ENCODE measurements around the gene POLR1C.

POLR1C gene

DNA sequence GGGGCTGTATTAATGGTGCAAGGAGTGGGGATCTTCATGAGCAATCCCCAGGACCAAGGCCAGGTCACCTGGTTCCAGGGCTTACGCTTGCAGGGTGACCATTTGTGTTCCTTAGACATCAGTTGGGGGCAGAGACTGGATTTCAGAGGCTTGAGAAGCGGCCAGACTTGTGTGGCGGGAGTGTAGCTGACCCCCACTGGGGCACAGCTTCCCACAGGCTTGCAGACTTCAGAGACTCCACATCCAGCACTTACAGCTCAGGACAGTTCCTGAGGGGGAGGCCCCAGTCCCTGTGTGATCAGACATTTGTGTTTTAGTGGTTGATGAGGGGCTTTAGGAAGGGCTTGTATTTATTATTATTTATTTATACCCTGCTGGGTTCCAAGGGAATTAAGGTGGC is 24.2 kb upstream of the POLR1C start:
- H4K20me1 ChIP-seq (ENCODE audit: insufficient read depth, low read length, poor library complexity, severe bottlenecking): peaks cover 4% of the 10 kb centered on the region
- H3K4me3 ChIP-seq (ENCODE audit: low read length, poor library complexity, severe bottlenecking): no peak overlapping the region

DNA sequence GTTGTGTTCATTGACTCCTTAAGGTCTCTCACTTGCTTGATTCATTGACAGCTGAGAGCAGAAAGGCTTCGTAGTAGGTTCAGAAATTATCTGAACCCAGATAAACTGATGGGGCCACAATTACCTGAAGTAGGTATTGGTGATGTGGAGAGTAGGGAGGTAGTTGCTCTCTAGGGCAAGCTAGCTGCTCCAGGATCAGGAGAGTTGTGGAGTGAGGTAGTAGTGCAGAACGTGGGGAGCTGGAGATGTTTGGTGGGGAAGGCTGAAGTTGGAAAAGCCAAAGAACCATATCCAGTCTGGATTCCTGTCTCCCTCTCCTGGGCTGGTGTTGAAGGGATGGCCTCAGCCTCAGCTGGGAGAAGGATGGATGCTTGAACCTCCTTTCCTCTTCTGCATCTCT is 23.7 kb upstream of the POLR1C start:
- Histone ChIP-seq H3K9ac (ENCODE audit: low read depth, low read length, poor library complexity, severe bottlenecking) (no peak overlapping the region), H3K27me3 (ENCODE audit: insufficient read depth, low read length, poor library complexity, severe bottlenecking) (no peaks in the 10 kb centered on the region), H3K79me2 (ENCODE audit: insufficient read depth, low read length) (no peaks in the 10 kb centered on the region), H3F3A (ENCODE audit: low read depth) (no peaks in the 10 kb centered on the region), H2AFZ (ENCODE audit: low read length) (no peak overlapping the region), H3K9me3 (ENCODE audit: insufficient read depth, low read depth, low read length) (no peaks in the 10 kb centered on the region), H3K4me1 (ENCODE audit: insufficient read depth, low read length, poor library complexity, severe bottlenecking) (peaks cover 9% of the 10 kb centered on the region), H3K4me2 (ENCODE audit: low read depth, low read length, poor library complexity, severe bottlenecking) (no peak overlapping the region), H3K4me3 (ENCODE audit: low read length, poor library complexity, severe bottlenecking) (no peak overlapping the region), H3K36me3 (ENCODE audit: insufficient read depth, low read length) (no peaks in the 10 kb centered on the region; the same call in 1 of the 2 replicates), H3K9me2 (replicated peaks; ENCODE audit: low read depth, low read length) (no peaks in the 10 kb centered on the region), H4K20me1 (ENCODE audit: insufficient read depth, low read length, poor library complexity, severe bottlenecking) (peaks cover 4% of the 10 kb centered on the region)
- no peak for TF ChIP-seq EZH2phosphoT487 (IDR thresholded peaks at IDR 0.05; ENCODE audit: borderline replicate concordance)
- TF ChIP-seq, protein P1, sequence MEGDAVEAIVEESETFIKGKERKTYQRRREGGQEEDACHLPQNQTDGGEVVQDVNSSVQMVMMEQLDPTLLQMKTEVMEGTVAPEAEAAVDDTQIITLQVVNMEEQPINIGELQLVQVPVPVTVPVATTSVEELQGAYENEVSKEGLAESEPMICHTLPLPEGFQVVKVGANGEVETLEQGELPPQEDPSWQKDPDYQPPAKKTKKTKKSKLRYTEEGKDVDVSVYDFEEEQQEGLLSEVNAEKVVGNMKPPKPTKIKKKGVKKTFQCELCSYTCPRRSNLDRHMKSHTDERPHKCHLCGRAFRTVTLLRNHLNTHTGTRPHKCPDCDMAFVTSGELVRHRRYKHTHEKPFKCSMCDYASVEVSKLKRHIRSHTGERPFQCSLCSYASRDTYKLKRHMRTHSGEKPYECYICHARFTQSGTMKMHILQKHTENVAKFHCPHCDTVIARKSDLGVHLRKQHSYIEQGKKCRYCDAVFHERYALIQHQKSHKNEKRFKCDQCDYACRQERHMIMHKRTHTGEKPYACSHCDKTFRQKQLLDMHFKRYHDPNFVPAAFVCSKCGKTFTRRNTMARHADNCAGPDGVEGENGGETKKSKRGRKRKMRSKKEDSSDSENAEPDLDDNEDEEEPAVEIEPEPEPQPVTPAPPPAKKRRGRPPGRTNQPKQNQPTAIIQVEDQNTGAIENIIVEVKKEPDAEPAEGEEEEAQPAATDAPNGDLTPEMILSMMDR (conservative IDR thresholded peaks at IDR 0.05; ENCODE audit: low read length): no peak

More for the DNA sequence above, 24.2 kb upstream of the POLR1C start:
- H3F3A ChIP-seq (ENCODE audit: low read depth): no peaks in the 10 kb centered on the region
- no peaks in the 10 kb centered on the region for H3K79me2 ChIP-seq (ENCODE audit: insufficient read depth, low read length)
- no peaks in the 10 kb centered on the region for H3K36me3 ChIP-seq (ENCODE audit: insufficient read depth, low read length)
- no peaks in the 10 kb centered on the region for H3K27me3 ChIP-seq (ENCODE audit: insufficient read depth, low read length, poor library complexity, severe bottlenecking)
- no peaks in the 10 kb centered on the region for H3K9me2 ChIP-seq (replicated peaks; ENCODE audit: low read depth, low read length)
- H3K4me1 ChIP-seq (ENCODE audit: insufficient read depth, low read length, poor library complexity, severe bottlenecking): peaks cover 9% of the 10 kb centered on the region
- TF ChIP-seq, protein P1 (conservative IDR thresholded peaks at IDR 0.05; ENCODE audit: low read length): no peak
- no peak for TF ChIP-seq EZH2phosphoT487 (IDR thresholded peaks at IDR 0.05; ENCODE audit: borderline replicate concordance)
- H3K9ac ChIP-seq (ENCODE audit: low read depth, low read length, poor library complexity, severe bottlenecking): no peak overlapping the region
- H3K9me3 ChIP-seq (ENCODE audit: insufficient read depth, low read depth, low read length): no peaks in the 10 kb centered on the region
- H2AFZ ChIP-seq (ENCODE audit: low read length): no peak overlapping the region
- no peak overlapping the region for H3K4me2 ChIP-seq (ENCODE audit: low read depth, low read length, poor library complexity, severe bottlenecking)

DNA sequence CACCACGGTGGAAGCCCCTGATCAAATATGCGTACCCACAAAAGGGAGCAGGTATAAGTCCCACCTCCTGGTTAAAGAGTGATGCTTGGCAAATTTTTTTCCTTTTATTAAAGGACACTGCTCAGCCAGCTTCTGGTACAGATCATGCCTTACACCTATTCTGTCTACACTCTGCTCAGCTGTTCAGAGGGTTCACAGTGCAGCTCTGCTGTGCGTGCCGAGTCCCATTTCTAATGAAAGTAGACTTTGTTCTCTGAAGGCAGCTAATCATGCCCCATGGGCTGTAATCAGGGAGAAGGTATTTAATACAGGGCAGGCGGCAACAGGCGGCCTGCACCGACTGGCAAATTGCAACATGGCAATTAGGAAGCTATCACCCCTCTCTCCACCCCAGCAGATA is 23.1 kb upstream of the POLR1C start:
- Histone ChIP-seq H3K4me1 (ENCODE audit: insufficient read depth, low read length, poor library complexity, severe bottlenecking) (peaks cover 9% of the 10 kb centered on the region), H3K36me3 (ENCODE audit: insufficient read depth, low read length) (peaks cover 4% of the 10 kb centered on the region; the same call in 1 of the 2 replicates), H3K79me2 (ENCODE audit: insufficient read depth, low read length) (no peaks in the 10 kb centered on the region)

More for the DNA sequence above, 23.1 kb upstream of the POLR1C start:
- peaks cover 4% of the 10 kb centered on the region for H4K20me1 ChIP-seq (ENCODE audit: insufficient read depth, low read length, poor library complexity, severe bottlenecking)
- TF ChIP-seq, protein P1 (conservative IDR thresholded peaks at IDR 0.05; ENCODE audit: low read length): no peak
- no peak for TF ChIP-seq EZH2phosphoT487 (IDR thresholded peaks at IDR 0.05; ENCODE audit: borderline replicate concordance)
- H3K9me3 ChIP-seq (ENCODE audit: insufficient read depth, low read depth, low read length): no peaks in the 10 kb centered on the region
- H3K9me2 ChIP-seq (replicated peaks; ENCODE audit: low read depth, low read length): no peaks in the 10 kb centered on the region
- H3K9ac ChIP-seq (ENCODE audit: low read depth, low read length, poor library complexity, severe bottlenecking): no peak overlapping the region
- H3K27me3 ChIP-seq (ENCODE audit: insufficient read depth, low read length, poor library complexity, severe bottlenecking): no peaks in the 10 kb centered on the region
- H3F3A ChIP-seq (ENCODE audit: low read depth): no peaks in the 10 kb centered on the region
- H2AFZ ChIP-seq (ENCODE audit: low read length): no peak overlapping the region
- no peak overlapping the region for H3K4me3 ChIP-seq (ENCODE audit: low read length, poor library complexity, severe bottlenecking)
- no peak overlapping the region for H3K4me2 ChIP-seq (ENCODE audit: low read depth, low read length, poor library complexity, severe bottlenecking)
